ENCODE results near the gene VEPH1.

Gene VEPH1

DNA sequence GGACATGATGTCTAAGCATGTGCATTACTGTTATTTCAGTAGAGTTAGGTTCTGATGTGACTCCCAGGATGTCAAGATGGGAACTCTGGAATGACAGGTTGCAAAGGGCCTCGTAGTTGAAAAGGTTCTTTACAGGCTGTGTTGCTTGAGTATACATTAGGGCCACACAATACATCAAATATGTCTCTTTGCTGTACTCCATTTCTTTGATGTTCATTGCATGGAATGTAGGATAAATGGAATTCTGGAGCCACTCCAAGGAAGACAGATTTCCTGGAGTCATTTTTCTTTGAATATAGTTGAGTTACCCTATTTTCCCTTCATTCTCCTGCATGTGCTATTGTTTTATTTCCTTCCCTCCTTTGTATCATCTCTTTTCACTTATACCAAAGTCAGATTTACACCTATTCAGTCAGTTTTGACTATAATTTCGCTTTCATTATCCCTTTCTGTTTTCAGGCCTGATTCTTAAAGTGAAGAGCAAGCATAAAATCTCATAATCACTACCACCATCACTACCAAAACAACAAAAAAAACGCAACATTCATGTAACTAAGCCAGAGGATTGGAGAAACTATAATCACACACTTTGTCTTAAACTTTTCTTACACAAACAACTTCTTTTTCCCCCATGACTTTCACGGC, 127.8 kb downstream of the VEPH1 start:
- POLR2A ChIA-PET: interaction anchor here (0.5 kb wide), 1 partner anchor 15 kb away, joined by 3 read pairs; no protein-coding TSS in a partner anchor
- TF ChIP-seq, protein P1, sequence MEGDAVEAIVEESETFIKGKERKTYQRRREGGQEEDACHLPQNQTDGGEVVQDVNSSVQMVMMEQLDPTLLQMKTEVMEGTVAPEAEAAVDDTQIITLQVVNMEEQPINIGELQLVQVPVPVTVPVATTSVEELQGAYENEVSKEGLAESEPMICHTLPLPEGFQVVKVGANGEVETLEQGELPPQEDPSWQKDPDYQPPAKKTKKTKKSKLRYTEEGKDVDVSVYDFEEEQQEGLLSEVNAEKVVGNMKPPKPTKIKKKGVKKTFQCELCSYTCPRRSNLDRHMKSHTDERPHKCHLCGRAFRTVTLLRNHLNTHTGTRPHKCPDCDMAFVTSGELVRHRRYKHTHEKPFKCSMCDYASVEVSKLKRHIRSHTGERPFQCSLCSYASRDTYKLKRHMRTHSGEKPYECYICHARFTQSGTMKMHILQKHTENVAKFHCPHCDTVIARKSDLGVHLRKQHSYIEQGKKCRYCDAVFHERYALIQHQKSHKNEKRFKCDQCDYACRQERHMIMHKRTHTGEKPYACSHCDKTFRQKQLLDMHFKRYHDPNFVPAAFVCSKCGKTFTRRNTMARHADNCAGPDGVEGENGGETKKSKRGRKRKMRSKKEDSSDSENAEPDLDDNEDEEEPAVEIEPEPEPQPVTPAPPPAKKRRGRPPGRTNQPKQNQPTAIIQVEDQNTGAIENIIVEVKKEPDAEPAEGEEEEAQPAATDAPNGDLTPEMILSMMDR (IDR thresholded peaks at IDR 0.05; ENCODE audit: insufficient read depth, low read length, missing control alignments): no peak

DNA sequence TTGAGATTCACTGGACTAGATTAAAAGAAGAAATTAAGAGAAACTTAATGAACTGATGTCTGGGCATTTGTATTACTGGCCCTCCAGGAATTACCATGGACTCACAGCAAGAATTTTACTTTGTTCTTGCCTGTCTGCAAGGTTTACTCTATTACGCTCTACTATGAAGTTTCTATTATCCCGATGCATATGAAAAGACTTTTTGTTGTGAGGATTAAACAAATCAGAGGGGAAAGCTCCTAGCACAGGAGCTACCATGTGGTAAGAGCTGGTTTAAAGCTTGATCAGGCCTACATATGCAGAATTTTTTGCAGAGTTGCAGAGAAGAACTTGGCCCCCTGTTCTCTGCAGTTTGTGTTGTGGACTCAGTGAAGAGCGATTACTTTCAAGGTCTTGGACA, 128.3 kb downstream of the VEPH1 start:
- CTCF ChIA-PET: interaction anchor here (1.6 kb wide), 1 partner anchor 157 kb away, joined by 5 read pairs; no protein-coding TSS in a partner anchor
- DNase-seq (ENCODE audit: low read depth, low spot score): no peak
- no peak overlapping the region for H3K4me3 ChIP-seq (ENCODE audit: low read depth, low read length)
- POLR2A ChIA-PET: no interaction called here
- TF ChIP-seq, protein P1 (IDR thresholded peaks at IDR 0.05; ENCODE audit: insufficient read depth, low read length, missing control alignments): no peak

More for the DNA sequence above, 127.8 kb downstream of the VEPH1 start:
- CTCF ChIA-PET: interaction anchor here (1.5 kb wide), 1 partner anchor 156 kb away, joined by 3 read pairs; no protein-coding TSS in a partner anchor
- DNase-seq (ENCODE audit: low read depth, low spot score): no peak
- H3K4me3 ChIP-seq (ENCODE audit: low read depth, low read length): no peak overlapping the region

DNA sequence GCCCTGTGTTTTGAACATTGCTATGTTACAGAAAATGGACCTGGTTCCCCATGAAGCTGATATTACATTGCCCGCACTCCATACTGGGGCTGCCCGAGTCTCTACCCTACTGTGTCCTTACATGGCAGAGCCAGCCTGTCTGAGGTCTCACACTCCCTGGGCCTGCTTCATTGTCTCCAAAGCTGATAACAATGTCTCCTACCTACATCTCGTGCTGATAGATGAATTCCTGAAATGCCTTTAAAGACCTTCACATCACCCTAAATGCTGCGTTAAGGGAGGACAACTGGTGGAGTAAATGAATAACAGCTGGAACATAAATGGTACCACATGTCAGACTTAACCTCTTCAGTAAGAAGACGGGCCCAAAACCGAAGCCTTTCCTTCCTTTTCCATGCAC, 129.4 kb downstream of the VEPH1 start:
- POLR2A ChIA-PET: interaction anchor here (0.6 kb wide), 1 partner anchor 181 kb away, joined by 3 read pairs; no protein-coding TSS in a partner anchor
- TF ChIP-seq, protein P1 (IDR thresholded peaks at IDR 0.05; ENCODE audit: insufficient read depth, low read length, missing control alignments): no peak

DNA sequence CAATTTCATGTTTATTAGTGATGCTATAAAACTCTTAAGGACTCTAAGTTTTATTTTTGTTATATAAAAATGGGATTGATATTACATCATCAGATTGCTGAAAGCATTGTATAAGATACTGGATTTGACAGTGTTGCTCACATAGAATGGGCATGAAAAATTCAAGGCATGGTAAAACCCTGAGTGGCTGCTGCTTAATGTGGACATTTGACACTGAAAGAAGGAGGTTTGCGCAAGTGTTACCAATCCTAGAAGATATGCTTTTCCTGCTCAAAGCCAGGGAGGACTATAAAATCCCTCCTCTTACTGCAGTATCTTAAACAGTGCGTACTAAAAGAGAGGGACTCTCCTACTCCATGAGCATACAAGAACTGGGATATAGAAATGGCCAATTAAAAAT, 132.3 kb downstream of the VEPH1 start:
- CTCF ChIA-PET: no interaction called here
- no peak overlapping the region for H3K4me3 ChIP-seq (ENCODE audit: low read depth, low read length)
- TF ChIP-seq, protein P1 (IDR thresholded peaks at IDR 0.05; ENCODE audit: insufficient read depth, low read length, missing control alignments): no peak
- DNase-seq (ENCODE audit: low read depth, low spot score): no peak
- POLR2A ChIA-PET: no interaction called here

More for the DNA sequence above, 129.4 kb downstream of the VEPH1 start:
- no peak overlapping the region for H3K4me3 ChIP-seq (ENCODE audit: low read depth, low read length)
- no peak for DNase-seq (ENCODE audit: low read depth, low spot score)
- CTCF ChIA-PET: interaction anchor here (0.8 to 1.6 kb wide), 6 partner anchors 11 to 172 kb away, joined by 3 to 5 read pairs (median 3); no protein-coding TSS in a partner anchor

DNA sequence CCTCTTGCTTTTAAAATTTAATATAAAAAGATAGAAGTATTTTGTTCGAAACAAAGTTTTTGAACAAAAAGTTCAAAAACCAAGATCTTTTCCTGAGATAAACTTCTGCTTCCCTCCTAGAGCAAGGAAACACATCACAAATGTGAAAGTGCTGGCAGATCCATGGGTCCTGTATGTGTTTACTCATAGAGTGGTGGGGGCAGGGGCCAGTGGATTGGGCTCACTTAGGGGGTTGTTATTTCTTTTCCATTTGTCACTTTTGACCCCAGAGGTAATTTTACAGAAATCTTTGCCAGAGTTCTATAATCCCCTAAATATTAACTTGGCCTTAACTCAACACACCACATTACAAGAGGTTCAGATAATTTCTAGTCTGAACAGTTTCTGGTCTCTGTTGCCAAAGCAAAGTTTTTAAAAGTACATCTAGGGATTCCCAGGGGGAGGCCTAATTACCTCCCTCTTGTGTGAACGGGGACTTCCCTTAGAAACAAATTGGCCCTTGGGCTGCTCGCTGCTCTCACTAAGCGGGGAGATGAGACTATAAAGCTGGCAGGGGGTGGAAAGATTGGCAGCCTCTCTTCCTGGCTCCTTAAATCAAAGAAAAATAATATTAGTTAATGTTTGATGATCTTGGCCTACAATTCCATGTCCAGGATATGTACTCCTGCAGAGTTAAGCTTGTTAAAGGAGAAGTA, 133.3 kb downstream of the VEPH1 start:
- no peak overlapping the region for H3K4me3 ChIP-seq (ENCODE audit: low read depth, low read length)
- ChIA-PET POLR2A (no interaction called here), CTCF (no interaction called here)
- TF ChIP-seq, protein P1 (IDR thresholded peaks at IDR 0.05; ENCODE audit: insufficient read depth, low read length, missing control alignments): no peak
- no peak for DNase-seq (ENCODE audit: low read depth, low spot score)

DNA sequence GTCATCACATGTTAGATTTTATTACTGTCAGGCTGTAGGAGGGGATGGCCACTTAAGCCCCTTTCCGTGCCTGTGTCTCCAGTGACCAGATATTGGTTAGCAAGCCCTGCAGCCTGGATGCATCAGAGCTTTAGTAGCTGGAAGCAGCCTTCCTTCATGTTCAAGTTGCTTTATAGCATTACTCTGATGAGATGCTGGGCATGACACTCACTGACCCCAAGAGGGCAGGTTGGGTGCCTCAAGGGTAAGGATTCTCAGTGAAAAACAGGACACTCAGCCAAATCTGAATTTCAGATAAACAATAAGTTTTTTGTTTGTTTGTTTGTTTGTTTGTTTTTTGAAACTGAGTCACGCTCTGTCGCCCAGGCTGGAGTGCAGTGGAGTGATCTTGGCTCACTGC, 135.0 kb downstream of the VEPH1 start:
- H3K4me3 ChIP-seq (ENCODE audit: low read depth, low read length): no peak overlapping the region
- no peak for DNase-seq (ENCODE audit: low read depth, low spot score)
- POLR2A ChIA-PET: no interaction called here
- CTCF ChIA-PET: interaction anchor here (0.9 kb wide), 1 partner anchor 12 kb away, joined by 3 read pairs; no protein-coding TSS in a partner anchor
- TF ChIP-seq, protein P1 (IDR thresholded peaks at IDR 0.05; ENCODE audit: insufficient read depth, low read length, missing control alignments): no peak

All from AG04449 (cell line).